ENCODE measurements around the gene KDSR.

The KDSR gene

GRCh38 chr18:63301434-63301833, 65.6 kb downstream of the KDSR start:
- DNase-seq (ENCODE audit: insufficient read length) (no peak), FAIRE-seq (peak; percentile 66)
- no peak for TF ChIP-seq POLR2A (IDR thresholded peaks at IDR 0.05; ENCODE audit: low read depth, low read length)
- no peak for TF ChIP-seq TAF1 (IDR thresholded peaks at IDR 0.05; ENCODE audit: borderline replicate concordance, low read depth, low read length)
- TF ChIP-seq POLR2AphosphoS5 (IDR thresholded peaks at IDR 0.05; ENCODE audit: low read depth, low read length), result no peak

DNA sequence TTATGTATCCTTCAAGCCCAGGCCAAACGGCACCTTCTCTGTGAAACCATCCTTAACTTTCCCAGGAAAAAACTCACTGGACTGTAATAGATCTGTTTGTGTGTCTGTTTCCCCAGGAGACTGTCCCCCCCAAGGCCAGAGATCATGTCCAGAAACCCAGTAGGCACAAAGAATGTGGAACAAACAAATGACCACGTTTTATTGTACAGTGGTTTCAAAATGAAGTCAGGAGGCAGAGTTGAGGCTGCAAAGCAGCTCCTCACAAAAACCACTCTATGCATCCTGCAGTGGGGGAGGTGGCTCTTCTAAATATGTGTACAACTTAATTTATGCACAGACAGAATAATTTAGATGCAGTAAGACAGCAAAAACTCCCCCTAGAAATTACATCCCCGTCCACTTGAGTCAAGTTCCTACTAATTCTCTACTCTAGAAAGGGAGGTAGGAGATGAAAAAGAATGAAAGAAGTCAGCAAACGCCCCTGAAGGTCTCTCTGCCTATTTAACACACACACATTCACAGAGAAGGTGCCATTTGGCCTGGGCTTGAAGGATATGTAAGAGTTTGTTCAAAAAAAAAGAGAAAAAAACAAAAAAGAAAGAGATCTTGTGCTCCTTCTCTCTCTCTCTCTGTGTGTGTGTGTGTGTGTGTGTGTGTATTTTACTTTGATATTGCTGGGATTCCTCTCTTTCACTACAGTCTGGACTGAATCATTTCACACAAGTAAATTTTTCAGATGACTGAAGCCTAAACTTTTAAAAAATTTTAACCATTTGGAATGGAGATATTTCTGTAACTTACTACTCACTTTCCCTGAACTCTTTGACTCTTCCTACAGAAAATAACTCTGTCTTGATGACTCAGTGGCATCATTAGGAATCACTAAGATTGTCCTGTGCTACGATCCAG, 66.9 kb downstream of the KDSR start:
- TF ChIP-seq POLR2A (IDR thresholded peaks at IDR 0.05; ENCODE audit: low read depth, low read length) (no peak), POLR2AphosphoS5 (IDR thresholded peaks at IDR 0.05; ENCODE audit: low read depth, low read length) (0 out of 2 replicates have a peak, but pooled peaks have one; percentile 33), TAF1 (IDR thresholded peaks at IDR 0.05; ENCODE audit: borderline replicate concordance, low read depth, low read length) (no peak)
- DNase-seq (ENCODE audit: insufficient read length) (no peak), FAIRE-seq (peak; percentile 89)

DNA sequence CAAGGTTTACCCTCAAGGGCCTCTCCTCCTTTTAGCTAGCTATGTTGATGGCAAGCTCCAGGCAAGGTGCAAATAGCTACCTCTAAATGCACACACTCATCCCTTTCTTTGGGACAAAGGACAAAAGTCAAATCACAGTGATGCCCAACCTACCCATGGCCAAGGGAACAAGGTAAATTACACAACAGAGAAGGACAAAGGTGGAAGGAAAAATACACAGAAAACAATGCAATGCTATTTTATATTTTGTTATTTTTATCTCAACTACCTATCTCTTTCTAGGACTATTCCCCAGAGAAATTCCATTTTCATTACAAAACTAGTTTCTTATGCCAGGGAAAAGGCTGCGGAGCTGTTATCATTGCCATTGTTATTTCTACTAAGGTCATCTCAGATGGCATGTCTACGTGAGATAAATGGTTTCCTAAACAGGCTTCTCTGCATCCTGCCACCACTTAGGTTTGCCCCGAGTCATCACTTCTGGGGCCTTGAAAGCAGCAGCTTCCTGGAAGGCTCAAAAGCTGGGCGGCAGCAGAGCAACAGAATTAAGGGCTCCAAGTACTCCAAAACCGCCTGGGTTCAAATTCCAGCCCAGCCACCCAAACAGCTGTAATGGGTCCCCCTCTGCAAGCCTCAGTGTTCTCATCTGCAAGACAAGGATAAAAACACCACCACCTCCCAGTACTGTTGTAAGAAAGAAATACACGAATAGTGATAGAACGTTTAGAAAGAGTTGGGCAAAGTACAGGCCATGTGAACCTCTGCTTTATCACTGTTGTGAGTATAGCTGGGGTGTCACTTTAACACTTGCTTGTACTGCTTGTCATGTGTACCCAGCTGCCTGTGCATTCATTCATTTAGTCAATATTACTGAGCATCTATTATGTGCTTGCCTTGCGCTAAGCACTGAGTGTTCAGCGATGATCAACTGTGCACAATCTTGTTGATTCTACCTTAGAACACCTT, 68.3 kb downstream of the KDSR start:
- no peak for DNase-seq (ENCODE audit: insufficient read length)
- no peak for FAIRE-seq
- no peak for TF ChIP-seq POLR2AphosphoS5 (IDR thresholded peaks at IDR 0.05; ENCODE audit: low read depth, low read length)
- no peak for TF ChIP-seq TAF1 (IDR thresholded peaks at IDR 0.05; ENCODE audit: borderline replicate concordance, low read depth, low read length)
- no peak for TF ChIP-seq POLR2A (IDR thresholded peaks at IDR 0.05; ENCODE audit: low read depth, low read length)

- no peak for DNase-seq (ENCODE audit: insufficient read length)
- no peak for FAIRE-seq
- no peak for TF ChIP-seq TAF1 (IDR thresholded peaks at IDR 0.05; ENCODE audit: borderline replicate concordance, low read depth, low read length)
- no peak for TF ChIP-seq POLR2AphosphoS5 (IDR thresholded peaks at IDR 0.05; ENCODE audit: low read depth, low read length)
- no peak for TF ChIP-seq POLR2A (IDR thresholded peaks at IDR 0.05; ENCODE audit: low read depth, low read length)
Measured at GRCh38 chr18:63297687-63298399, 69.2 kb downstream of the KDSR start.

- FAIRE-seq (no peak), DNase-seq (ENCODE audit: insufficient read length) (no peak)
- no peak for TF ChIP-seq POLR2A (IDR thresholded peaks at IDR 0.05; ENCODE audit: low read depth, low read length)
- no peak for TF ChIP-seq POLR2AphosphoS5 (IDR thresholded peaks at IDR 0.05; ENCODE audit: low read depth, low read length)
- no peak for TF ChIP-seq TAF1 (IDR thresholded peaks at IDR 0.05; ENCODE audit: borderline replicate concordance, low read depth, low read length)
Measured at GRCh38 chr18:63293935-63294334, 73.1 kb downstream of the KDSR start.

DNA sequence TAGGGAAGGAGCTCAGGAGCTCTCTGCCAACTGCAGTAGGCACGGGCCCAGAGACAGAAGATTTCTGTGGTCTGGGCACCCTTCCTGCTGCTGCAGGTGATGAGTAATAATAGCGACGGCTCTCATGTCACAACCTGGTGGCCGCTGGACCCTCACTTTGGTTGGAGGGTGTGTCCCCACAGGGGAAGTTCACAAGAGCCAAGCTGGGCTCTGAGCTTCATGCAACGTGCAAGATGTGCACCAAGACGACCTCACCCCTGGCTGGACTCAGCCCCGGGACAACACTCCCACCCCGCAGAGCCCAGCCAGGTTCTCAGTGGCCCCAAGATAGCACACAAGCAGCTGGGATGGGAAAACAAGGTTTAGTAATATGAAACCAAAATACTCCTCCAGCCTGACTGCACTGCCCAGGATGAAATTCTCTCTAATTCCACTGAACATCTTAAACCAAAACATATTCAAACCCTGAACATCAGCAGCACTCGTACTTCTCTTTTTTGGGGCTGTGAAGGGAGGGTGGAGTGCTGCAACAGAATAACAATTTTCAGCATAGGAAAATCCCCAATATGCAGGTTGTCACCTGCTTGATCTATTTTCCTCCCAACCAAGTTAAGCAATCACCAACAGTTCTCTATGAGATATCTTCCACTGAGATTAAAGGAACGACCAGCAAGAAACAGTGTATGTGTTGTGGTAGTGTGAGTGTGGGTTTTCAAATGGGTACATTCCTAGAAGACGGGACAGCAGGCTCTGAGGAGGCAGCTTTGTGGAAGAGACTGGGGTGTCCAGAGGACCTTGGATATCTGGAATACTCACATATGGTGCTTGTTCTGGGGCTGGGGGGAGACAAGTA, 73.9 kb downstream of the KDSR start:
- FAIRE-seq (peak; percentile 91), DNase-seq (ENCODE audit: insufficient read length) (peak; percentile 17)
- TF ChIP-seq POLR2A (IDR thresholded peaks at IDR 0.05; ENCODE audit: low read depth, low read length) (peak; percentile 23; the same call in 1 of the 2 replicates), TAF1 (IDR thresholded peaks at IDR 0.05; ENCODE audit: borderline replicate concordance, low read depth, low read length) (no peak)

DNA sequence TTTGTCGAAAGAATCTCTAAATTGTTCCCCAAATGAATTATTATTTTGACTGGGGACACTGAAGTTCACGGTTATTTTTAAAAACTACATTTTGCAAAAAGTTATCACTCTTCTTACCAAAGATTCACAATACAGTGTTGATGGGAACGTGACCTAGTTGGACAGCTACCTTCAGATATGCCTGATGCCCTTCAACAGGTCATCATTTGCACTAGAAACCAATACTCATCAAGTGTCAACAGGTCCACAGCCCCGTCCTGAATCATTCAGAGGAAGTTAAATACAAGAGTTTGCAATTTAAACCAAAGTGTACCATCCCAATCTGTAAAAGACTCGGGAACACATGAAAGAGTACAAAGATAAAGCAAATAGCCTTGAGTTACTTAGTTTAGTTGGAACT, 75.7 kb downstream of the KDSR start:
- no peak for DNase-seq (ENCODE audit: insufficient read length)
- TF ChIP-seq POLR2AphosphoS5 (IDR thresholded peaks at IDR 0.05; ENCODE audit: low read depth, low read length), result no peak
- TF ChIP-seq POLR2A (IDR thresholded peaks at IDR 0.05; ENCODE audit: low read depth, low read length), result no peak
- TF ChIP-seq TAF1 (IDR thresholded peaks at IDR 0.05; ENCODE audit: borderline replicate concordance, low read depth, low read length), result no peak
- FAIRE-seq, result peak; percentile 46

GRCh38 chr18:63290821-63291200, 76.2 kb downstream of the KDSR start:
- TF ChIP-seq TAF1 (IDR thresholded peaks at IDR 0.05; ENCODE audit: borderline replicate concordance, low read depth, low read length), result no peak
- no peak for TF ChIP-seq POLR2AphosphoS5 (IDR thresholded peaks at IDR 0.05; ENCODE audit: low read depth, low read length)
- TF ChIP-seq POLR2A (IDR thresholded peaks at IDR 0.05; ENCODE audit: low read depth, low read length), result no peak
- DNase-seq (ENCODE audit: insufficient read length), result no peak
- peak; percentile 75 for FAIRE-seq

- TF ChIP-seq POLR2AphosphoS5 (IDR thresholded peaks at IDR 0.05; ENCODE audit: low read depth, low read length), result no peak
- no peak for TF ChIP-seq POLR2A (IDR thresholded peaks at IDR 0.05; ENCODE audit: low read depth, low read length)
- TF ChIP-seq TAF1 (IDR thresholded peaks at IDR 0.05; ENCODE audit: borderline replicate concordance, low read depth, low read length), result no peak
- DNase-seq (ENCODE audit: insufficient read length) (no peak), FAIRE-seq (no peak)
Measured at GRCh38 chr18:63290166-63290820, 76.7 kb downstream of the KDSR start.

- FAIRE-seq, result no peak
- TF ChIP-seq POLR2A (IDR thresholded peaks at IDR 0.05; ENCODE audit: low read depth, low read length) (no peak), POLR2AphosphoS5 (IDR thresholded peaks at IDR 0.05; ENCODE audit: low read depth, low read length) (no peak), TAF1 (IDR thresholded peaks at IDR 0.05; ENCODE audit: borderline replicate concordance, low read depth, low read length) (no peak)
- DNase-seq (ENCODE audit: insufficient read length), result no peak
Measured at GRCh38 chr18:63288311-63288710, 78.7 kb downstream of the KDSR start.

Data from GM12892 (cell line).